PC-9 (cell line): ENCODE measurements around the gene HCN1.

Source experiments
- CTCF ChIP-seq: fragments of 200-600 bp; sonication (generic); conservative IDR thresholded peaks from 2 replicates; pipeline ENCODE4 v1.6.1; 2017; ENCODE audit warnings: mixed run types, antibody characterized with exemption, mild to moderate bottlenecking, moderate library complexity
- EZH2 ChIP-seq: fragments of 200-600 bp; sonication (generic); IDR thresholded peaks from 2 replicates; pipeline ENCODE4 v1.8.0; 2017; ENCODE audit warnings: antibody characterized with exemption, low read depth

GRCh38 chr5:45725537-45725936, 29.4 kb upstream of the HCN1 start:
- TF ChIP-seq CTCF (no peak), EZH2 (no peak)
